Glomerular endothelial cell (primary cell): ENCODE data around the gene METTL15. TPM values are rescaled to one million over a fixed set of nuclear protein-coding genes. Genes with fewer than 3 reads are reported as not detected.
"Not testable (repeated sequence)": the region's sequence is repeated elsewhere in the genome, so short reads cannot be mapped to it uniquely, and the experiment has no call there.

ENCODE experiments used
- DNase-seq: peaks from one replicate; pipeline ENCODE4 v3.0.0-alpha.2; 2011; ENCODE audit warnings: low read depth, low spot score; ENCODE audit errors: extremely low read depth
- total RNA-seq: library from RNA; depleted of rRNA; stranded (reverse); fragments of >200 nt; gene quantifications from 2 replicates; pipeline ENCODE4 v1.2.3, GENCODE V29; 2015

Gene METTL15
- total RNA-seq, 1 donor from 2014 or later: 7.7 TPM

- DNase-seq: no peak
These were observed 68.2 kb downstream of the METTL15 start for GRCh38 chr11:28176351-28176750.

- DNase-seq: no peak
These were observed 87.3 kb downstream of the METTL15 start for GRCh38 chr11:28195449-28195848.

- DNase-seq: no peak
These were observed 101.7 kb downstream of the METTL15 start for GRCh38 chr11:28209906-28210305.

- not testable (repeated sequence) for DNase-seq
These were observed 113.9 kb downstream of the METTL15 start for GRCh38 chr11:28222063-28222462.

- DNase-seq: no peak
These were observed 115.4 kb downstream of the METTL15 start for GRCh38 chr11:28223577-28223976.

GRCh38 chr11:28223994-28224393 lies 115.8 kb downstream of the METTL15 start:
- DNase-seq: no peak

GRCh38 chr11:28227460-28227859 lies 119.3 kb downstream of the METTL15 start:
- DNase-seq: no peak

- no peak for DNase-seq
These were observed 120.2 kb downstream of the METTL15 start for GRCh38 chr11:28228196-28228895.

GRCh38 chr11:28231475-28231874 lies 123.3 kb downstream of the METTL15 start:
- no peak for DNase-seq

- no peak for DNase-seq
These were observed 124.5 kb downstream of the METTL15 start for GRCh38 chr11:28232649-28233048.

- no peak for DNase-seq
These were observed 133.6 kb downstream of the METTL15 start for GRCh38 chr11:28241760-28242159.

- DNase-seq: no peak
These were observed 134.4 kb downstream of the METTL15 start for GRCh38 chr11:28242596-28242995.

- no peak for DNase-seq
These were observed 134.9 kb downstream of the METTL15 start for GRCh38 chr11:28243061-28243460.

GRCh38 chr11:28243581-28243980 lies 135.4 kb downstream of the METTL15 start:
- no peak for DNase-seq

- no peak for DNase-seq
These were observed 136.9 kb downstream of the METTL15 start for GRCh38 chr11:28245131-28245530.

- DNase-seq: no peak
These were observed 142.0 kb downstream of the METTL15 start for GRCh38 chr11:28250192-28250591.

GRCh38 chr11:28251257-28251656 lies 143.1 kb downstream of the METTL15 start:
- no peak for DNase-seq

GRCh38 chr11:28257761-28258160 lies 149.6 kb downstream of the METTL15 start:
- no peak for DNase-seq

- no peak for DNase-seq
These were observed 151.1 kb downstream of the METTL15 start for GRCh38 chr11:28259177-28259843.

GRCh38 chr11:28268925-28269324 lies 160.7 kb downstream of the METTL15 start:
- DNase-seq: no peak

GRCh38 chr11:28269586-28269985 lies 161.4 kb downstream of the METTL15 start:
- DNase-seq: no peak

GRCh38 chr11:28272247-28272646 lies 164.1 kb downstream of the METTL15 start:
- not testable (repeated sequence) for DNase-seq
